GM19372 (cell line): ENCODE measurements around the gene MICU2.

Source experiments
- ATAC-seq: cut with Tn5 transposase; IDR thresholded peaks from one replicate; pipeline ENCODE4 v1.9.1; 2021; ENCODE audit warnings: mild to moderate bottlenecking, low read depth, moderate library complexity; ENCODE audit not compliant: unreplicated experiment

Gene MICU2

GRCh38 chr13:21548577-21548976 lies 55.4 kb downstream of the MICU2 start:
- ATAC-seq = no peak

GRCh38 chr13:21546372-21546771 lies 57.6 kb downstream of the MICU2 start:
- ATAC-seq = no peak

- no peak for ATAC-seq
Observed at GRCh38 chr13:21544515-21544914, 59.5 kb downstream of the MICU2 start.

- ATAC-seq = no peak
Observed at GRCh38 chr13:21542563-21542962, 61.4 kb downstream of the MICU2 start.

GRCh38 chr13:21541980-21542379 lies 62.0 kb downstream of the MICU2 start:
- no peak for ATAC-seq

GRCh38 chr13:21541271-21541670 lies 62.7 kb downstream of the MICU2 start:
- ATAC-seq = no peak

- no peak for ATAC-seq
Observed at GRCh38 chr13:21539687-21540086, 64.3 kb downstream of the MICU2 start.

- ATAC-seq = no peak
Observed at GRCh38 chr13:21538753-21539152, 65.2 kb downstream of the MICU2 start.

- ATAC-seq = no peak
Observed at GRCh38 chr13:21538280-21538679, 65.7 kb downstream of the MICU2 start.

- no peak for ATAC-seq
Observed at GRCh38 chr13:21537105-21537504, 66.9 kb downstream of the MICU2 start.

GRCh38 chr13:21534760-21535159 lies 69.2 kb downstream of the MICU2 start:
- no peak for ATAC-seq

GRCh38 chr13:21531455-21531854 lies 72.5 kb downstream of the MICU2 start:
- ATAC-seq = no peak

GRCh38 chr13:21530656-21531055 lies 73.3 kb downstream of the MICU2 start:
- no peak for ATAC-seq

GRCh38 chr13:21529146-21529893 lies 74.7 kb downstream of the MICU2 start:
- ATAC-seq = no peak

- ATAC-seq = no peak
Observed at GRCh38 chr13:21528616-21529015, 75.4 kb downstream of the MICU2 start.

- no peak for ATAC-seq
Observed at GRCh38 chr13:21526707-21527540, 77.0 kb downstream of the MICU2 start.

- no peak for ATAC-seq
Observed at GRCh38 chr13:21522847-21523246, 81.1 kb downstream of the MICU2 start.

- no peak for ATAC-seq
Observed at GRCh38 chr13:21522130-21522529, 81.8 kb downstream of the MICU2 start.

- no peak for ATAC-seq
Observed at GRCh38 chr13:21518617-21519144, 85.3 kb downstream of the MICU2 start.

GRCh38 chr13:21517576-21517975 lies 86.4 kb downstream of the MICU2 start:
- ATAC-seq = no peak

- ATAC-seq = no peak
Observed at GRCh38 chr13:21516805-21517204, 87.2 kb downstream of the MICU2 start.

GRCh38 chr13:21511849-21512248 lies 92.1 kb downstream of the MICU2 start:
- no peak for ATAC-seq
